GM19351 (cell line): ENCODE measurements around the gene GSTA2.
"Not testable (repeated sequence)": the region's sequence is repeated elsewhere in the genome, so short reads cannot be mapped to it uniquely, and the experiment has no call there.

Experiments
- ATAC-seq: cut with Tn5 transposase; IDR thresholded peaks from one replicate; pipeline ENCODE4 v1.9.1; 2021; ENCODE audit warnings: mild to moderate bottlenecking, moderate library complexity; ENCODE audit not compliant: unreplicated experiment

GSTA2 gene

GRCh38 chr6:52760105-52760765 lies 3.0 kb downstream of the GSTA2 start:
- ATAC-seq: no peak

DNA sequence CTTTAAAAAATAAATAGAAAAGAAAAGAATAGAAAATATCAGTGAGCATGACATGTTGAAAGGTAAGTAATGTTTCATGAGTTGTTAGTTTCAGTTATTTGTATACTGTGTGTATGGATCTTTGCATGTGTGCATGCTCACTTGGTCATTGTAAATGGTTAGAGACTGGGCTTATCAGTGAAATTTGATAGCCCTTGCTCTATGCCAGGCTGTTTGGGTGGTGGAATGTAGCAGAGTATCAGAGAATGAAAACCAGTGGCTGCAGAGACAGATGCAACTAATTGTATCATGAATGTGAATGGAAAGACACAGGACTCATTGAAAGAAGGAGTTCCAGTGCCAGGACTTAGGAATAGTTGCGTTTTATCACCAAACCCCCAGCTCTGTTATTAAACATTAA lies 4.2 kb downstream of the GSTA2 start:
- ATAC-seq: no peak

DNA sequence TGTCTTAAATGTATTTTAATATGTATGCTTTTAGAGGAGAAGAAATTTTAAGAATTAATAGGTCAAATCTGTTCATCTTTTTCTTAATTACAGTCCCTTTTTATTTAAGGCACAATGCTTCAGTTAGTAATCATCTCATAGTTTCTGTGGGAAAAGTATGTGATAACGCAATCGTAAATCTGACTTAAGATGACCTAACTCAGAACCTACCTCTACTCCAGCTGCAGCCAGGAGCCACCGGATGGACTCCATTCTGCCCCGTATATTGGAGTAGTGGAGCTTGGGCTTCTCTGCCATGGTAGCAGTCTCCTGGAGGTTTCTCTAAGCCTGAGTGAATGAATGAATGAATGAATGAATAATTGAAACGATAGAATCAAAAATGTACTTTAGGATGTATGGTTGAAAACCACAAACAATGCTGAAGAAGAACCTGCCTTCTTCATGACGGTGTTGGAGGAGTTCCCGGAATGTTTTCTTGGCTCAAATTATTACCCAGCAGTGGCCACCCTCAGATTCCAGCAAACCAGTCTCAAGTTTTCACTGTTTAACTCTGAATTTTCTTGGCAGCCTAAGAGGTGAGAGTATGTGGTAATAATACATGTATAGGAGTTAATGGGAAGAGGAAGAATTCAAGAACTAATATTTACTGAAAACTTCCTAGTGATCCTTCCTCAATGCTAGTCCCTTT lies 5.5 kb downstream of the GSTA2 start:
- not testable (repeated sequence) for ATAC-seq

DNA sequence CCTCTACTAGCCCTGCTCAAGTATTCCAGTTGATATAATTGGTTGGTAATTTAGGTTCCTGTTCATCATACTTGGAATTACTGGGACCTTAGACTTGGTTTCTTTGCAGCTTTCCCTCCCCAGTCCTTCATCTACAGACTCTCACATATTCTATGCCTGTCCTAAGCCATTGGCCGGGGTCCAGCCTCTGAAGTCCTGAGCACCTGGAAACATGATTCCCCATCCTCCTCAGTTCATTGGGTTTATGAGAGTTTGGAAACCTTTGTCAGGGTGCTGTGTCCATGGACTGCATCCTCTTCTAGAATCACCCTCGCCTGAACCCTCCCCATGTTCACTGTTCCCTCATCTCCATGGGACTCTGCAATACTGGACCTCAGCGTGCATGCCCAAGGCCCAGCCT lies 8.8 kb downstream of the GSTA2 start:
- no peak for ATAC-seq

- not testable (repeated sequence) for ATAC-seq
Measured at GRCh38 chr6:52753137-52753536, 10.1 kb downstream of the GSTA2 start.

DNA sequence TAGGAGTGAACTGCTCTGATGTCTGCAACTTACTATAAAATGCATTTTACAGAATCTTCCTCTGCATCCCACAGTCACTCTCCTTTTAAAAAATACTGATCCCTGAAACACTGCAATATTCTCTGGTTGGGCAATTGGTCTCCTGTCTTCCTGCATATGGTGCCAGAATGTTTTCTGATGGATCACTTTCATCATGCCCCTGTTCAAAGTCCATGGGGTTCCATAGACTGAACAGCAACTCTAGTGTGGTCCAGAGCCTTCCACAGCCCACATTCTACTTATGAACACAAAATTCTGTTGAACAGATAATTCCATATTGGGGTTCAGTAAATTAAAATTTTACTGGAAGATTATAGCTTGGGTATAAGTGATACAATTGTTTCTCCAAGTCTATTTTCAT lies 11.0 kb downstream of the GSTA2 start:
- ATAC-seq: no peak

DNA sequence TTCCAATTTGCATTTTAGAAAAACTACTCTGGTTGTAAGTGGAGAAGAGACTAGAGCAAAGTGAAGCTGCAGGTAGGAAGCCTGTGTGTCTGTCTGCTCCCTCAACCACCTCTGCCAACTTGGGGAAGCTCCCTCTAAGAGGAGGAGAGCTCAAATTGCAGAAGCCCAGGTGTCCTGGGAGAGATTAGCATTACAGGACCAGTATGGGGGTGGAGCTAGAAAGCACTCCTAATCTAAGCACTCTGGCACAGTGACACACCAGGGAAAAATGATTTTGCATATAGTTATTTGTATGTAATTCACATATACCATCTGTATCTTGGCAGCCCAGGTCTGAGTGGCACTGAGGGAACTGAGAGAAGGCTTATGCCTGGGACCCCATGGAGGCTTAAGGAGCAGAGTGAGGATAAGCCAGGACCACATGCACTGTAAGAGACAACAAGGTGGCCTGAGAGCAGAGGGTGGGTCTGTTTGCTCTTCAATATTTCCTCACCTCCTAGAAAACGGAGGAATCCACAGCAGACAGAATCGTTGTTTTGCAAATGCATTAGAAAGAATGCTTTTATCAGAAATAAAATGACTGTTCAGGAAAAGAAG lies 13.6 kb downstream of the GSTA2 start:
- ATAC-seq: no peak

- ATAC-seq: not testable (repeated sequence)
Measured at GRCh38 chr6:52747301-52747700, 16.0 kb downstream of the GSTA2 start.

GRCh38 chr6:52746213-52746612 lies 17.1 kb downstream of the GSTA2 start:
- ATAC-seq: no peak

DNA sequence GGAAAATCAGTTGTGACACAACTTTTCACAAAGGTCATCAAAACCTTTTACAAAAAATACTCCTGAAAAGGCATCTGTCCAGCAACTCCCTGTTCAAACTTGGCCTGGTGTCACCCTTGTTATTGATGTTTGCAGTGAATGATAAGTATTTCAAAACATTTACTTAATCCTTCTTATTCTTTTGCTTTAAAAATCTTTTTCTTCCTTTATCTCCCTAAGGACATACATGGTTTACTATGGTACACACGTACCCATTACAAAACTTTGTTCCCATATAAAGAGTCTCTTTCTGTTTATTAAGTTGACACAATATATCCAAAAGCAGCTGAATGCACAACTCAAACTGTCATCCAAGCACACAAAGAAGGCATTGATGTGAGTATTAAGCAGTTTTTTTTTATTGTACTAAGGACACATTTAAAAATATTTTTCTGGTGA lies 17.5 kb downstream of the GSTA2 start:
- no peak for ATAC-seq

- no peak for ATAC-seq
Measured at GRCh38 chr6:52741872-52742271, 21.4 kb downstream of the GSTA2 start.

DNA sequence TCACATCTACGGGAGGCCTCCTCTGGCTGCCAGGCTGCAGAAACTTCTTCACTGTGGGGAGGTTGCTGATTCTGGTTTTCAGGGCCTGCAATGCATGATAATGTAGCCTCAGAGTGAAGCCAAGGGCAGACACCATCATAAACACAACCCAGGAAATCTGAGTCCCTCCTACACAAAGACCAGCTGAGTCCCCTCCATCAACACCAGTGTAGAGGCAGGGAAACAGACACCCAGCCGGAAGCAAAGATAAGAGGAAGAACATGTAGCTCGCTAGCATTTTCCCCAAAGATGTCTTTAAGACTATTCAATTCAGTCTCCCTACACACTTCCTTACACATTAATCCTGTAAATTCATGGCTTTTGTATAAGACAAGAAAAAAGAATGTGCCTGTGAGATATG lies 23.6 kb downstream of the GSTA2 start:
- ATAC-seq: no peak

DNA sequence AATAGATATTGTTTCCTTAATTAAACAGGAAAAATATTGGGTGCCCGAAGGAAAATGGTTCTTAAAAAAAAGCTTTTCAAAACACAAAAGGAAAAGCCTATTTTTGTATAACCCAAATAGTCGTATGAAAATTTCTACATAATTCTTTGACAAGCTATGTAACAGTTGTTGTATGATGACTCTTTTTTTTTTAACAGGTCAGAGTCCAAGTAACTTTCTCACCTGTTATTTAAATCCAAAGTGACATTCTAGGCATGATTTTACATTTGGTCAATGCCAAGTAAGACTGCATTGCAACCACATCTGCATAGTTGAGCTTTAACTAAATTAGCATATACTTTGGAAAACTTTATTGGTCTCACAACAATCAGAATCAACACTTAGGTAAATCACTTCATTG lies 24.1 kb downstream of the GSTA2 start:
- no peak for ATAC-seq

- ATAC-seq: no peak
Measured at GRCh38 chr6:52736145-52736544, 27.1 kb downstream of the GSTA2 start.

DNA sequence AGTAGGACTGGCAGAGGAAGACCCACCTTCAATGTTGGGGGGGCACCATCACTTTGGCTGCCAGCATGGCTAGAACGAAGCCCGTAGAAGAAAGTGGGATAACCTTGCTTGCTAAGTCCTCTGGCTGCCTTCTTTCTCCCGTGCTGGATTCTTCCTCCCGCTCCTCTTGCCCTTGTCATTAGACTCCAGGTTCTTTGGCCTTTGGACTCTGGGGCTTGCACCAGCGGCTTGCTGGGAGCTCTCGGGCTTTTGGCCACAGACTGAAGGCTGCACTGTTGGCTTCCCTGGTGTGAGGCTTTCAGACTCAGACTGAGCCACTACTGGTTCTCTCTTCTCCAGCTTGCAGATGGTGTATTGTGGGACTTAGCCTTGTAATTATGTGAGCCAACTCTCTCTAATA lies 28.2 kb downstream of the GSTA2 start:
- ATAC-seq: no peak

GRCh38 chr6:52734072-52734471 lies 29.2 kb downstream of the GSTA2 start:
- ATAC-seq: no peak

GRCh38 chr6:52733172-52733571 lies 30.1 kb downstream of the GSTA2 start:
- ATAC-seq: no peak

- ATAC-seq: peak; percentile 65
Measured at GRCh38 chr6:52731719-52732118, 31.6 kb downstream of the GSTA2 start.

DNA sequence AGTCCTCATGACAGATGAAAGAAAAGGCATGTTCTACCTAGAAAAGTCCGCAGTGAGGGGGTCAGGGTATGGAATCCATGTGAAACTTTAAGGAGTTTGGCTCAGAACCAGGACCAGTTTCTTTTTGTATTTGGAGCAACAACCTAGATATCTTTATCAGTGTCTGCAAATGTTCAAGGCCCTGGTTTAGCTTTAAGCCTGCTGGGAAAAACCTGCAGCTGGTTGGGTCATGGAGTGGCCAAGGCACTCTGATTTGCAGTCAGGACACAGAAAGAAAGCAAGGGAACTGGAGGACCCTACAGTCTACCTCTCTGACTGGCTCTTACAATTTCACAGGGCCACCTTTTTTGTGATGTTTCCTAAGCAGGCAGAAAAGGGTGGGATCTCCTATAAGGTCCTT lies 33.7 kb downstream of the GSTA2 start:
- ATAC-seq: no peak

DNA sequence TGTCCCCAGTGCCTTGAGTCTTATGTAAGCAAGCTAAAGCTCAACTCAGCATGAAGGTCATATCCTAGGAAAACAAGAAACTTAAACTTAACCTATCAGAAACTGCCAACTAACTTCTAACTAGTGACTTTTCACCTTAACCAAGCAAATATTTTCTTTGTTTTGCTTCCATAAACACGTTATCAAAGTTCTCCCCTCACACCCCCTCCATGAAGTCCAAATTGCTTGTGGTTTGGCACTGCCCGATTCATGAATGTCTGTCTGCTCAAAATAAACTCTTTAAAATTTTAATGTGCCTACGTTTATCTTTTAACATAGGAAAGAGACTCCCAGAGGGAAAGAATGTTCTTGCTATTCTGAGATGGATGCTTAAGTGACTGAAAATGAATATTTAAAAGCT lies 34.9 kb downstream of the GSTA2 start:
- ATAC-seq: no peak

GRCh38 chr6:52727908-52728307 lies 35.4 kb downstream of the GSTA2 start:
- ATAC-seq: no peak
